K562 (cell line): ENCODE measurements around the gene PRKCG. TPM values are rescaled to one million over a fixed set of nuclear protein-coding genes. Genes with fewer than 3 reads are reported as not detected.

Source experiments
- ID3 ChIP-seq, 2 experiments: fragments of 250-450 bp in 1 of 2; fragments of 450-650 bp in 1 of 2; sonication (Bioruptor Pico) in 1 of 2; IDR thresholded peaks; 2 replicates each; pipeline versions ENCODE4 v1.6.1 to v1.8.0; 2016 to 2021; ENCODE audit warnings: mild to moderate bottlenecking in 2 of 2, moderate library complexity in 2 of 2, missing compliant biosample characterization in 1 of 2, missing genetic modification characterization in 1 of 2
- MNT ChIP-seq, 2 experiments: fragments of 450-650 bp; conservative IDR thresholded peaks; 2 replicates each; pipeline ENCODE4 v1.6.1; 2017; ENCODE audit warnings: mild to moderate bottlenecking in 2 of 2, moderate library complexity in 2 of 2
- NR2C1 ChIP-seq, 2 experiments: fragments of 450-650 bp; IDR thresholded peaks; 2 replicates each; pipeline ENCODE4 v1.6.1; 2017; ENCODE audit warnings: mild to moderate bottlenecking in 2 of 2, antibody characterized with exemption in 1 of 2, inconsistent platforms in 1 of 2, missing compliant biosample characterization in 1 of 2, missing genetic modification characterization in 1 of 2
- ZNF449 ChIP-seq: fragments of 250-450 bp; sonication (Bioruptor Pico); IDR thresholded peaks from 2 replicates; pipeline ENCODE4 v1.8.0; 2022; ENCODE audit warnings: moderate library complexity, mild to moderate bottlenecking, inconsistent platforms
- ZNF778 ChIP-seq: fragments of 450-650 bp; formaldehyde crosslinking; IDR thresholded peaks from 2 replicates; pipeline ENCODE4 v1.4.0; 2020; ENCODE audit warnings: mild to moderate bottlenecking, moderate library complexity
- ZNF780A ChIP-seq: fragments of 250-450 bp; sonication (Bioruptor Pico); IDR thresholded peaks from 2 replicates; pipeline ENCODE4 v1.5.0; 2021; ENCODE audit warnings: mild to moderate bottlenecking
- polyA plus RNA-seq, 8 experiments: library from polyadenylated mRNA; depleted of rRNA in 4 of 8; stranded (reverse) in 5 of 8; unstranded in 3 of 8; fragments of >200 nt; fragmentation: Nextera tagmentation in 2 of 8; fragmentation: Illumina TruSeq in 1 of 8; extraction: Ambion mirVana in 2 of 8; extraction: Trizol in 1 of 8; gene quantifications; 2 replicates each; pipeline versions ENCODE4 v1.2.1 to v1.2.3, GENCODE V29; 2011 to 2014; ENCODE audit warnings: inconsistent platforms in 1 of 8, missing spikeins in 1 of 8
- total RNA-seq, 7 experiments: library from RNA; depleted of rRNA in 6 of 7; stranded (reverse); fragments of >200 nt in 6 of 7; fragmentation: Illumina TruSeq in 2 of 7; extraction: Trizol in 2 of 7; gene quantifications; 2 replicates each; pipeline versions ENCODE4 v1.2.1 to v1.2.3, GENCODE V29; 2011 to 2021; ENCODE audit warnings: low replicate concordance in 1 of 7

PRKCG gene
- total and polyA plus RNA-seq, 9 of the 15 experiments (the other 6 are each of a cell fraction or from before 2014, with no cell fraction given), result not detected

- TF ChIP-seq MNT (conservative IDR thresholded peaks at IDR 0.05) (no peak), NR2C1 (IDR thresholded peaks at IDR 0.05) (no peak), NR2C1 (tag; IDR thresholded peaks at IDR 0.05) (no peak), ZNF449 (CRISPR knock-in tag) (no peak), ID3 (CRISPR knock-in tag; IDR thresholded peaks at IDR 0.05) (no peak), ID3 (tag; IDR thresholded peaks at IDR 0.05) (no peak), ZNF778 (CRISPR knock-in tag) (no peak), ZNF780A (CRISPR knock-in tag) (no peak)
These were observed 28.1 kb downstream of the PRKCG start (continued) for GRCh38 chr19:53910170-53910518.
